ENCODE measurements around the gene MSI2.

Gene MSI2

DNA sequence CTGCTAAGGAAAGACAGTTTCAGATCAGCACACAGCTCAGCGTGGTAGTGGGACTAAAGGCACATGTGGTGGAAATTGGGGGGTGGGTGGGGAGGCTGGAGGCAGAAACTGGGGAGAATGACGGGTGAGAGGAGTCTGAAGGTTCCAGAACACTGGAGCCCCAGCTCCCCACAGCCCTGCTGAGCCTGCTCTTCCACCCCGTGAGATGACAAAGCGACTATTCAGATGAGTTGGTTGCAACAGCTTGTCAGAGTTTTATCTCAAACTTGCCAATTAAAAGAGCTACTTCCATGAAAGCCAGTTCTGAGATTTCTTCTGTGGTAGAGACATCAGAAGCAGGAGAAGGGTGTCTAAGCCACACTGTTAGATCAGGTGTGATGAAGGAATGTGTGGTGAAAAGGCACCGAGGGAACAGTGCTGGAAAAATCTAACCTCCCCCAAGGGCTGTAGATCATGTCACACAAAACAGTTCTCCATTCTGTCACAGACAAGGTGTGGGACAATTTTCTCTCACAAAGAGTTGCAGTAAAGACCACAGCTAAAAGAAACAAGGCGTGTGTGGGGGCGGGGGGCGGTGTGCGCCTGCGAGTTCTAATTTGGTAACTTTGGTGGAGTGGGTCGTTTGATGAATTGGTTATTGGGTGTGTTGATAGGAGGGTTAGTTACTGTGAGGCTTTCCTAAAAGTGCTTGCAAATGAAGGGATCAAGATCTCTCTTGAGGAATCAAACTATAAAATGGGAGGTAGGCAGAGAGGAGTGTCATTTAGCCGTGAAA is 449.8 kb downstream of the MSI2 start:
- ChIA-PET CTCF (interaction anchor here (0.6 to 1.2 kb wide), 4 partner anchors 15 to 34 kb away, joined by 3 to 5 read pairs (median 3); no protein-coding TSS in a partner anchor), POLR2A (interaction anchor here (0.8 kb wide), 1 partner anchor 41 kb away, joined by 3 read pairs; no protein-coding TSS in a partner anchor)
- no peak for TF ChIP-seq SP1 (IDR thresholded peaks at IDR 0.05)
- TF ChIP-seq TARDBP (IDR thresholded peaks at IDR 0.05) = no peak
- TF ChIP-seq FOXA1 (IDR thresholded peaks at IDR 0.05) = no peak
- no peak for TF ChIP-seq ZNF384 (IDR thresholded peaks at IDR 0.05)
- TF ChIP-seq NFRKB (IDR thresholded peaks at IDR 0.05) = no peak
- TF ChIP-seq SUZ12 (IDR thresholded peaks at IDR 0.05) = no peak
- no peak for TF ChIP-seq FOXK2 (IDR thresholded peaks at IDR 0.05)
- no peak for TF ChIP-seq BHLHE40 (IDR thresholded peaks at IDR 0.05; ENCODE audit: borderline replicate concordance)
- TF ChIP-seq ELF4 (IDR thresholded peaks at IDR 0.05) = no peak
- TF ChIP-seq HDGF (IDR thresholded peaks at IDR 0.05; ENCODE audit: borderline replicate concordance) = no peak
- TF ChIP-seq FOXM1 (IDR thresholded peaks at IDR 0.05; ENCODE audit: borderline replicate concordance) = no peak
- TF ChIP-seq L3MBTL2 (conservative IDR thresholded peaks at IDR 0.05) = no peak
- no peak for TF ChIP-seq CTBP1 (IDR thresholded peaks at IDR 0.05; ENCODE audit: borderline replicate concordance)
- no peak for TF ChIP-seq ARNT (IDR thresholded peaks at IDR 0.05)
- no peak for TF ChIP-seq LEF1 (IDR thresholded peaks at IDR 0.05; ENCODE audit: borderline replicate concordance)
- DNase-seq (ENCODE audit: extremely low spot score) = no peak

DNA sequence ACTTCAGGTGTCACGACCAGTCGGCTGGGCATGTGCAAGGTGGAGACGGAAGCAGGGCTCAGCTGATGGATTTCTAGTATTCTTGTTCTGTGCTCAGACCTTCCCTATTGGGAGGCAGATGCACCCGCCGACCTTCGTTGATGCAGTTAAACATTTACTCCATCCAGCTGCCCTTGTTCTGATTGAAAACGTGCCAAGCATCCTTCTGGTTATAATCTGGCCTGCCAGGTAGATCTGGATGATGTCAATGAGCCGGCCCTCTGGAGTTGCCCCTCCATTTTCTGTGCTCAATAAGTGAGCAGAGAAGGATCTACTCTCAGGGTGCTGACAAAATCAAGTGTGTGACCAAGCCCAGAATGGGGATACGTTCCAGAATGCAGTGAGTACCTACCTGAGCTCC is 450.4 kb downstream of the MSI2 start:
- TF ChIP-seq CTBP1 (IDR thresholded peaks at IDR 0.05; ENCODE audit: borderline replicate concordance) (no peak), ARNT (IDR thresholded peaks at IDR 0.05) (no peak), L3MBTL2 (conservative IDR thresholded peaks at IDR 0.05) (no peak), HDGF (IDR thresholded peaks at IDR 0.05; ENCODE audit: borderline replicate concordance) (no peak), NFRKB (IDR thresholded peaks at IDR 0.05) (no peak), BHLHE40 (IDR thresholded peaks at IDR 0.05; ENCODE audit: borderline replicate concordance) (no peak)
- no peak for DNase-seq (ENCODE audit: extremely low spot score)
- ChIA-PET POLR2A (no interaction called here), CTCF (interaction anchor here (1.2 kb wide), 1 partner anchor 35 kb away, joined by 3 read pairs; no protein-coding TSS in a partner anchor)

DNA sequence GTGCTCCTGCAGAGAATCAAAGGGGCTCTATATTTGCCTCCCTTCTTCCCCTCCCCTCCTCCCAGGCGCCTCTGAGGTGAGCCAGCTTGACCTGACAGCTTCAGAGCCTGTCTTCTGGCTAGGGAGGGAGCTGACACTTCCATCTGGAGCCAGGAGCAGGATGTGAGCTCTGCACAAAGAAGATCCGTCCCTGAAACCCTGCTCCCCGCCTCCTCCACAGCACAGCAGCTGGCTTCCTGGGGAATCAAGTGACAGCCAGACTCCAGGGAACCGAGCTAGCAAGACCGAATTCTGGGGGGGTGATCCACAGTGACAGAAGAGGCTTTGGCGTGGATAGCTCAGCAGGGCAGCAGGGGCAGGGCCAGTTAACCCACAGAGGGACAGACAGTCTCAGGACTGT is 451.6 kb downstream of the MSI2 start:
- ChIA-PET POLR2A (no interaction called here), CTCF (interaction anchor here (0.6 to 1.1 kb wide), 4 partner anchors 36 to 465 kb away, joined by 3 to 5 read pairs (median 4); no protein-coding TSS in a partner anchor)

DNA sequence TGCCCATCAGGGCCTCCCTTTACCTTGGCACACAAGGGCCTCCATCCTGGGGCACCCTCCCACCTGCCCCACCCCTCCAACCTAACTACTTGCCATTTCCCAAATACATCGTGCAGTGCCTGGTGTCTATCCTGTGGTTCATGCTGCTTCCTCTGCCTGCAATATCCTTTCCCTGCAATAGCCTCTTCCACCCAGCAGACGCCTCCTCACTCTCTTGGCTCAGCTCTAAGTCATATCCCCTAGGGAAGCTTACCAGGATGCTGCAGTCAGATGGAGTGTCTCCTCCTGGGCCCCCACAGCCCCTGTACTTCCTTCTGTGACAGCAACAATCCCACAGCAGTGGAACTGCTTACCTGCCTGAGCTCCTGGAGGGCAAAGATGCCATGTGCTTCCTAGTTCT is 452.1 kb downstream of the MSI2 start:
- POLR2A ChIA-PET = no interaction called here
- TF ChIP-seq CTBP1 (IDR thresholded peaks at IDR 0.05; ENCODE audit: borderline replicate concordance) (no peak), ZNF384 (IDR thresholded peaks at IDR 0.05) (no peak), ARNT (IDR thresholded peaks at IDR 0.05) (no peak), ELF4 (IDR thresholded peaks at IDR 0.05) (no peak), TARDBP (IDR thresholded peaks at IDR 0.05) (no peak), FOXA1 (IDR thresholded peaks at IDR 0.05) (no peak), HDGF (IDR thresholded peaks at IDR 0.05; ENCODE audit: borderline replicate concordance) (no peak), SP1 (IDR thresholded peaks at IDR 0.05) (no peak), SUZ12 (IDR thresholded peaks at IDR 0.05) (no peak), BHLHE40 (IDR thresholded peaks at IDR 0.05; ENCODE audit: borderline replicate concordance) (no peak), FOXM1 (IDR thresholded peaks at IDR 0.05; ENCODE audit: borderline replicate concordance) (no peak), NFRKB (IDR thresholded peaks at IDR 0.05) (no peak), LEF1 (IDR thresholded peaks at IDR 0.05; ENCODE audit: borderline replicate concordance) (no peak), L3MBTL2 (conservative IDR thresholded peaks at IDR 0.05) (no peak), FOXK2 (IDR thresholded peaks at IDR 0.05) (no peak)
- TF ChIP-seq, protein P1, sequence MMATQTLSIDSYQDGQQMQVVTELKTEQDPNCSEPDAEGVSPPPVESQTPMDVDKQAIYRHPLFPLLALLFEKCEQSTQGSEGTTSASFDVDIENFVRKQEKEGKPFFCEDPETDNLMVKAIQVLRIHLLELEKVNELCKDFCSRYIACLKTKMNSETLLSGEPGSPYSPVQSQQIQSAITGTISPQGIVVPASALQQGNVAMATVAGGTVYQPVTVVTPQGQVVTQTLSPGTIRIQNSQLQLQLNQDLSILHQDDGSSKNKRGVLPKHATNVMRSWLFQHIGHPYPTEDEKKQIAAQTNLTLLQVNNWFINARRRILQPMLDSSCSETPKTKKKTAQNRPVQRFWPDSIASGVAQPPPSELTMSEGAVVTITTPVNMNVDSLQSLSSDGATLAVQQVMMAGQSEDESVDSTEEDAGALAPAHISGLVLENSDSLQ (IDR thresholded peaks at IDR 0.05) = no peak
- CTCF ChIA-PET = interaction anchor here (0.7 to 1.1 kb wide), 3 partner anchors 37 to 466 kb away, joined by 3 to 4 read pairs (median 3); no protein-coding TSS in a partner anchor
- peak; percentile 42 for DNase-seq (ENCODE audit: extremely low spot score)

More for the DNA sequence above, 451.6 kb downstream of the MSI2 start:
- TF ChIP-seq SUZ12 (IDR thresholded peaks at IDR 0.05) (no peak), ELF4 (IDR thresholded peaks at IDR 0.05) (no peak), CTBP1 (IDR thresholded peaks at IDR 0.05; ENCODE audit: borderline replicate concordance) (no peak), ARNT (IDR thresholded peaks at IDR 0.05) (no peak), LEF1 (IDR thresholded peaks at IDR 0.05; ENCODE audit: borderline replicate concordance) (no peak), SP1 (IDR thresholded peaks at IDR 0.05) (no peak), L3MBTL2 (conservative IDR thresholded peaks at IDR 0.05) (no peak), FOXM1 (IDR thresholded peaks at IDR 0.05; ENCODE audit: borderline replicate concordance) (no peak)
- TF ChIP-seq, protein P1 (IDR thresholded peaks at IDR 0.05) = no peak
- DNase-seq (ENCODE audit: extremely low spot score) = no peak

DNA sequence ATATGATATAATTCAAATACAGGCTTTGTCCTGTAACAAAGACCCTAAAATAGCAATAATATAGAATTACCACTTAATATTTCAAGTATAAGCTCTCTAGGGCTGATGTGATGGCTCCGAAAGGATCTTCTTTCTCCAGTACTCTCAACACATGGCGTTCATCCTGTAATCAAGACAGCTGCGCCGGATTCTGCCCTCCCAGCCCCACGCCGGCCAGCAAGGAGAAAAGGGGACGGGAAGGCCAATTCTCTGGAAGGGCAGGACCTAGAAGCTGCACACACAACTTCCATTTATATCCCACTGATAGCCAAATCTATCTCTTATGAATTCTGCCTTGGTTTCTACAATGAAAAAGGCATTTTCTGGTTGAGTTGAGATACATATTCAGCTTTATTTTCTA is 456.8 kb downstream of the MSI2 start:
- TF ChIP-seq, protein P1 (IDR thresholded peaks at IDR 0.05) = no peak
- no peak for TF ChIP-seq FOXK2 (IDR thresholded peaks at IDR 0.05)
- no peak for TF ChIP-seq TARDBP (IDR thresholded peaks at IDR 0.05)
- no peak for TF ChIP-seq L3MBTL2 (conservative IDR thresholded peaks at IDR 0.05)
- no peak for TF ChIP-seq SP1 (IDR thresholded peaks at IDR 0.05)
- no peak for TF ChIP-seq ZNF384 (IDR thresholded peaks at IDR 0.05)
- TF ChIP-seq SUZ12 (IDR thresholded peaks at IDR 0.05) = no peak
- no peak for TF ChIP-seq CTBP1 (IDR thresholded peaks at IDR 0.05; ENCODE audit: borderline replicate concordance)
- ChIA-PET POLR2A (no interaction called here), CTCF (no interaction called here)
- no peak for DNase-seq (ENCODE audit: extremely low spot score)

DNA sequence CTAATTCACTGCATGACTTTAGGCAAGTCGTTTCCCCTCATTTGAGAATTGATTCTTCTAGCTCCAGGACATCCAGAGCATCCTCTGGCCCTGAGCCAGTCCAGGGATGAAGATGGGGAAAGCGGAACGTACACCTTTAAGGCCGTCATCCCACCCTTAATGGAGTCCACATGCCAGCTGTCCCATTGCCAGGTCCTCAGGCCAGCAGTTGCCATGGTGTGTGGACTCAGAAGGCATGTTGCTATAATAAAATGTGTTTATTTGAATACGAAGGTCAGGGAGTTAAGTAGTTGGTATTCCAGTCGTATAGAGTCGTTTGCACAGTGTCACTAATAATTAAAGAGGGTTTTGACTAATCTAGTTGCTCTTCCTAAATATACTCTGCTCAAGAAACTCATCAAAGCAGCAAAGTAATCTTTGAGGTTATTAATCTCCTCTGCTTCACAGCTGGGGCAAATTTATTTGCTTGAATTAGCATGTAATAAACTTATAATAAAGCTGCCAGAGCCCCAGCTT is 458.4 kb downstream of the MSI2 start:
- no peak for TF ChIP-seq L3MBTL2 (conservative IDR thresholded peaks at IDR 0.05)
- TF ChIP-seq SUZ12 (IDR thresholded peaks at IDR 0.05) = no peak
- no peak for TF ChIP-seq LEF1 (IDR thresholded peaks at IDR 0.05; ENCODE audit: borderline replicate concordance)
- TF ChIP-seq HDGF (IDR thresholded peaks at IDR 0.05; ENCODE audit: borderline replicate concordance) = no peak
- TF ChIP-seq, protein P1 (IDR thresholded peaks at IDR 0.05) = no peak
- TF ChIP-seq FOXA1 (IDR thresholded peaks at IDR 0.05) = no peak
- no peak for TF ChIP-seq NFRKB (IDR thresholded peaks at IDR 0.05)
- no peak for TF ChIP-seq BHLHE40 (IDR thresholded peaks at IDR 0.05; ENCODE audit: borderline replicate concordance)
- TF ChIP-seq ZNF384 (IDR thresholded peaks at IDR 0.05) = no peak
- TF ChIP-seq SP1 (IDR thresholded peaks at IDR 0.05) = no peak
- TF ChIP-seq ELF4 (IDR thresholded peaks at IDR 0.05) = no peak
- TF ChIP-seq ARNT (IDR thresholded peaks at IDR 0.05) = no peak
- TF ChIP-seq TARDBP (IDR thresholded peaks at IDR 0.05) = no peak
- TF ChIP-seq FOXM1 (IDR thresholded peaks at IDR 0.05; ENCODE audit: borderline replicate concordance) = no peak
- TF ChIP-seq CTBP1 (IDR thresholded peaks at IDR 0.05; ENCODE audit: borderline replicate concordance) = no peak
- no peak for DNase-seq (ENCODE audit: extremely low spot score)
- ChIA-PET POLR2A (no interaction called here), CTCF (no interaction called here)

All from HEK293T (cell line).